GM23338 (cell line): ENCODE data around the gene NTM. TPM values are rescaled to one million over a fixed set of nuclear protein-coding genes. Genes with fewer than 3 reads are reported as not detected.

Experiments used
- ATAC-seq: fragments of 200-7000 bp; cut with Tn5 transposase; 3 replicates; pipeline ENCODE4 v1.9.1; 2020
- DNase-seq: peaks from one replicate; pipeline ENCODE4 v3.0.0-alpha.2; 2015; ENCODE audit warnings: low spot score
- H2AFZ ChIP-seq: fragments of 200-600 bp; sonication (generic); 2 replicates; pipeline ENCODE4 v1.8.0; 2016; ENCODE audit warnings: antibody characterized with exemption, mild to moderate bottlenecking, moderate library complexity
- H3F3A ChIP-seq: fragments of 200-600 bp; sonication (generic); replicated peaks from 2 replicates; pipeline ENCODE4 v1.8.0; 2017; ENCODE audit warnings: antibody characterized with exemption, mixed run types, low read depth
- H3K27ac ChIP-seq: fragments of 200-600 bp; sonication (generic); 2 replicates; pipeline ENCODE4 v1.6.1; 2016; ENCODE audit warnings: low read depth
- H3K27me3 ChIP-seq: fragments of 200-600 bp; sonication (generic); 2 replicates; pipeline ENCODE4 v1.8.0; 2016; ENCODE audit warnings: mild to moderate bottlenecking, mixed run types, moderate library complexity; ENCODE audit not compliant: insufficient read depth
- H3K36me3 ChIP-seq: fragments of 200-600 bp; sonication (generic); 2 replicates; pipeline ENCODE4 v1.8.0; 2016; ENCODE audit warnings: mild to moderate bottlenecking; ENCODE audit not compliant: insufficient read depth
- H3K4me1 ChIP-seq: fragments of 200-600 bp; sonication (generic); 2 replicates; pipeline ENCODE4 v1.8.0; 2016; ENCODE audit warnings: mild to moderate bottlenecking, moderate library complexity; ENCODE audit not compliant: insufficient read depth
- H3K4me2 ChIP-seq: fragments of 200-600 bp; sonication (generic); 2 replicates; pipeline ENCODE4 v1.7.1; 2017; ENCODE audit warnings: mixed run types
- H3K4me3 ChIP-seq: fragments of 200-600 bp; sonication (generic); 2 replicates; pipeline ENCODE4 v1.6.1; 2016; ENCODE audit warnings: mixed run types
- H3K79me2 ChIP-seq: fragments of 200-600 bp; sonication (generic); replicated peaks from 2 replicates; pipeline ENCODE4 v1.8.0; 2017; ENCODE audit warnings: mild to moderate bottlenecking; ENCODE audit not compliant: insufficient read depth
- H3K9me2 ChIP-seq: fragments of 200-600 bp; sonication (generic); 2 replicates; pipeline ENCODE4 v1.8.0; 2017; ENCODE audit not compliant: insufficient read depth
- H4K20me1 ChIP-seq: fragments of 200-600 bp; sonication (generic); replicated peaks from 2 replicates; pipeline ENCODE4 v1.8.0; 2017; ENCODE audit warnings: mild to moderate bottlenecking; ENCODE audit not compliant: insufficient read depth
- H3K27ac Mint-ChIP-seq: 2 replicates; pipeline ENCODE4 v1.8.0; 2020; ENCODE audit warnings: inconsistent platforms, mild to moderate bottlenecking, moderate library complexity, mixed read lengths
- H3K27me3 Mint-ChIP-seq: 3 replicates; pipeline ENCODE4 v1.8.0; 2022; ENCODE audit warnings: low read depth, mild to moderate bottlenecking, moderate library complexity, mixed read lengths, inconsistent platforms; ENCODE audit not compliant: insufficient read depth, poor library complexity
- H3K36me3 Mint-ChIP-seq: 3 replicates; pipeline ENCODE4 v1.8.0; 2021; ENCODE audit warnings: low read depth, mild to moderate bottlenecking, inconsistent platforms, moderate library complexity, mixed read lengths
- H3K4me1 Mint-ChIP-seq: 3 replicates; pipeline ENCODE4 v1.8.0; 2020; ENCODE audit warnings: mild to moderate bottlenecking, inconsistent platforms, mixed read lengths
- H3K4me3 Mint-ChIP-seq: 3 replicates; pipeline ENCODE4 v1.8.0; 2021; ENCODE audit warnings: moderate library complexity, mild to moderate bottlenecking, inconsistent platforms, mixed read lengths
- H3K9me3 Mint-ChIP-seq: 3 replicates; pipeline ENCODE4 v1.8.0; 2020; ENCODE audit warnings: moderate library complexity, mild to moderate bottlenecking, inconsistent platforms, mixed read lengths
- CREB1 ChIP-seq: fragments of 250-450 bp; sonication (Bioruptor Pico); IDR thresholded peaks from 2 replicates; pipeline ENCODE4 v1.5.0; 2020; ENCODE audit warnings: low read depth, mild to moderate bottlenecking, moderate library complexity
- ETS1 ChIP-seq: IDR thresholded peaks from 2 replicates; pipeline ENCODE4 v1.6.1; 2016; ENCODE audit warnings: antibody characterized with exemption
- EZH2 ChIP-seq: fragments of 200-600 bp; sonication (generic); IDR thresholded peaks from one replicate; pipeline ENCODE4 v1.8.0; 2017; ENCODE audit warnings: antibody characterized with exemption, mild to moderate bottlenecking, low read depth; ENCODE audit not compliant: unreplicated experiment
- EZH2phosphoT487 ChIP-seq: fragments of 200-600 bp; sonication (generic); IDR thresholded peaks from one replicate; pipeline ENCODE4 v1.8.1; 2018; ENCODE audit warnings: antibody characterized with exemption; ENCODE audit not compliant: unreplicated experiment
- JUNB ChIP-seq: IDR thresholded peaks from one replicate; pipeline ENCODE4 v1.6.1; 2016; ENCODE audit warnings: antibody characterized with exemption; ENCODE audit not compliant: unreplicated experiment
- NANOG ChIP-seq: IDR thresholded peaks from 2 replicates; pipeline ENCODE4 v1.6.1; 2016; ENCODE audit warnings: antibody characterized with exemption, borderline replicate concordance
- POLR2AphosphoS5 ChIP-seq: IDR thresholded peaks from 2 replicates; pipeline ENCODE4 v1.6.1; 2016; ENCODE audit warnings: antibody characterized with exemption, low read depth
- STAT1 ChIP-seq: IDR thresholded peaks from one replicate; pipeline ENCODE4 v1.6.1; 2016; ENCODE audit warnings: antibody characterized with exemption; ENCODE audit not compliant: unreplicated experiment
- ZNF114 ChIP-seq: fragments of 250-450 bp; sonication (Bioruptor Pico); IDR thresholded peaks from 2 replicates; pipeline ENCODE4 v1.5.0; 2020; ENCODE audit warnings: mild to moderate bottlenecking, moderate library complexity
- ZNF331 ChIP-seq: fragments of 250-450 bp; sonication (Bioruptor Pico); IDR thresholded peaks from 2 replicates; pipeline ENCODE4 v1.5.0; 2020; ENCODE audit warnings: low read depth, mild to moderate bottlenecking, moderate library complexity
- polyA plus RNA-seq: library from polyadenylated mRNA; unstranded; fragments of >200 nt; fragmentation: Nextera tagmentation; extraction: Ambion mirVana; gene quantifications from 2 replicates; pipeline ENCODE4 v1.2.1, GENCODE V29; 2016
- total RNA-seq: library from RNA; depleted of rRNA; stranded (reverse); fragments of >200 nt; shearing (Covaris generic); gene quantifications from 2 replicates; pipeline ENCODE4 v1.2.3, GENCODE V29; 2014
- TF ChIP-seq, protein P1 (sequence below): IDR thresholded peaks from one replicate; pipeline ENCODE4 v1.6.1; 2018; ENCODE audit warnings: antibody characterized with exemption; ENCODE audit not compliant: unreplicated experiment
- TF ChIP-seq, protein P2 (sequence below), 2 experiments: fragments of 200-600 bp in 1 of 2; sonication (generic) in 1 of 2; conservative IDR thresholded peaks; 2 replicates each; pipeline versions ENCODE4 v1.5.1 to v1.6.1; 2016 to 2017; ENCODE audit warnings: antibody characterized with exemption in 2 of 2, low read depth in 2 of 2, mild to moderate bottlenecking in 2 of 2, moderate library complexity in 1 of 2

NTM gene
- total and polyA plus RNA-seq, 2 experiments from 2014 or later = 10.6 to 14.6 TPM

- no peak for TF ChIP-seq EZH2phosphoT487
- TF ChIP-seq CREB1 (CRISPR knock-in tag) = no peak
- TF ChIP-seq, protein P1, sequence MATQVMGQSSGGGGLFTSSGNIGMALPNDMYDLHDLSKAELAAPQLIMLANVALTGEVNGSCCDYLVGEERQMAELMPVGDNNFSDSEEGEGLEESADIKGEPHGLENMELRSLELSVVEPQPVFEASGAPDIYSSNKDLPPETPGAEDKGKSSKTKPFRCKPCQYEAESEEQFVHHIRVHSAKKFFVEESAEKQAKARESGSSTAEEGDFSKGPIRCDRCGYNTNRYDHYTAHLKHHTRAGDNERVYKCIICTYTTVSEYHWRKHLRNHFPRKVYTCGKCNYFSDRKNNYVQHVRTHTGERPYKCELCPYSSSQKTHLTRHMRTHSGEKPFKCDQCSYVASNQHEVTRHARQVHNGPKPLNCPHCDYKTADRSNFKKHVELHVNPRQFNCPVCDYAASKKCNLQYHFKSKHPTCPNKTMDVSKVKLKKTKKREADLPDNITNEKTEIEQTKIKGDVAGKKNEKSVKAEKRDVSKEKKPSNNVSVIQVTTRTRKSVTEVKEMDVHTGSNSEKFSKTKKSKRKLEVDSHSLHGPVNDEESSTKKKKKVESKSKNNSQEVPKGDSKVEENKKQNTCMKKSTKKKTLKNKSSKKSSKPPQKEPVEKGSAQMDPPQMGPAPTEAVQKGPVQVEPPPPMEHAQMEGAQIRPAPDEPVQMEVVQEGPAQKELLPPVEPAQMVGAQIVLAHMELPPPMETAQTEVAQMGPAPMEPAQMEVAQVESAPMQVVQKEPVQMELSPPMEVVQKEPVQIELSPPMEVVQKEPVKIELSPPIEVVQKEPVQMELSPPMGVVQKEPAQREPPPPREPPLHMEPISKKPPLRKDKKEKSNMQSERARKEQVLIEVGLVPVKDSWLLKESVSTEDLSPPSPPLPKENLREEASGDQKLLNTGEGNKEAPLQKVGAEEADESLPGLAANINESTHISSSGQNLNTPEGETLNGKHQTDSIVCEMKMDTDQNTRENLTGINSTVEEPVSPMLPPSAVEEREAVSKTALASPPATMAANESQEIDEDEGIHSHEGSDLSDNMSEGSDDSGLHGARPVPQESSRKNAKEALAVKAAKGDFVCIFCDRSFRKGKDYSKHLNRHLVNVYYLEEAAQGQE = no peak
- no peak for TF ChIP-seq ETS1
- TF ChIP-seq POLR2AphosphoS5 = no peak
- TF ChIP-seq ZNF331 = no peak
- no peak for TF ChIP-seq NANOG
- TF ChIP-seq JUNB = no peak
- TF ChIP-seq STAT1 = no peak
These were observed 470.1 kb downstream of the NTM start (continued) for GRCh38 chr11:131840545-131840944.

DNA sequence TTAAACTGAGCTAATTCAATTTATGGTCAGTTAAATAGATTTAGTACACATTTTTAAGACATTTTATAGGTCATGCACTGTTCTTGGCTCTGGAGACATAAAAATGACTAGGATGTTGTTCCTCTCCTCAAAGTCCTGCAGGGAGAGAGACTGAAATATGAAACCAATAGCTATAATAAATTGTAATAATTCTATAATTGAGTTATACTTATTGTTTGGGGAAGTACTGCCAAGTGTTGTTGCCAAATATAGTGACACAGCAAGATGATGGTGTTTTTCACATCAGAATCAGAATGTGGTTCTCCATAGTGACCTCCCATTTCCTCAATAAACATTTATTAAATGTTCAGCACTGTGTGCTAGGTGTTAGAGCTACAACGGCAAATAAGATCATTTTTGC is 470.6 kb downstream of the NTM start:
- no peak overlapping the region for H3K27ac Mint-ChIP-seq
- TF ChIP-seq ZNF114 (CRISPR knock-in tag) (no peak), STAT1 (no peak), JUNB (no peak), CREB1 (CRISPR knock-in tag) (no peak), EZH2phosphoT487 (no peak), ETS1 (no peak), EZH2 (no peak)
- TF ChIP-seq, protein P1 = no peak
- TF ChIP-seq, protein P2, sequence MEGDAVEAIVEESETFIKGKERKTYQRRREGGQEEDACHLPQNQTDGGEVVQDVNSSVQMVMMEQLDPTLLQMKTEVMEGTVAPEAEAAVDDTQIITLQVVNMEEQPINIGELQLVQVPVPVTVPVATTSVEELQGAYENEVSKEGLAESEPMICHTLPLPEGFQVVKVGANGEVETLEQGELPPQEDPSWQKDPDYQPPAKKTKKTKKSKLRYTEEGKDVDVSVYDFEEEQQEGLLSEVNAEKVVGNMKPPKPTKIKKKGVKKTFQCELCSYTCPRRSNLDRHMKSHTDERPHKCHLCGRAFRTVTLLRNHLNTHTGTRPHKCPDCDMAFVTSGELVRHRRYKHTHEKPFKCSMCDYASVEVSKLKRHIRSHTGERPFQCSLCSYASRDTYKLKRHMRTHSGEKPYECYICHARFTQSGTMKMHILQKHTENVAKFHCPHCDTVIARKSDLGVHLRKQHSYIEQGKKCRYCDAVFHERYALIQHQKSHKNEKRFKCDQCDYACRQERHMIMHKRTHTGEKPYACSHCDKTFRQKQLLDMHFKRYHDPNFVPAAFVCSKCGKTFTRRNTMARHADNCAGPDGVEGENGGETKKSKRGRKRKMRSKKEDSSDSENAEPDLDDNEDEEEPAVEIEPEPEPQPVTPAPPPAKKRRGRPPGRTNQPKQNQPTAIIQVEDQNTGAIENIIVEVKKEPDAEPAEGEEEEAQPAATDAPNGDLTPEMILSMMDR (conservative IDR thresholded peaks at IDR 0.05; ENCODE audit: low read depth in 2 of 2) = no peak

More for the DNA sequence above, 470.6 kb downstream of the NTM start:
- Mint-ChIP-seq H3K4me3 (no peak overlapping the region), H3K4me1 (peaks cover 38% of the 10 kb centered on the region), H3K9me3 (no peaks in the 10 kb centered on the region), H3K27me3 (peaks cover 4% of the 10 kb centered on the region), H3K36me3 (no peaks in the 10 kb centered on the region)
- DNase-seq (no peak), ATAC-seq (no peak)
- Histone ChIP-seq H3K9me2 (no peaks in the 10 kb centered on the region), H3K36me3 (no peaks in the 10 kb centered on the region), H4K20me1 (no peaks in the 10 kb centered on the region), H3K27ac (no peak overlapping the region), H3F3A (no peaks in the 10 kb centered on the region), H3K4me1 (peaks cover 22% of the 10 kb centered on the region), H3K27me3 (no peaks in the 10 kb centered on the region), H3K79me2 (no peaks in the 10 kb centered on the region), H2AFZ (no peak overlapping the region), H3K4me3 (no peak overlapping the region), H3K4me2 (no peak overlapping the region)
